Mesendoderm (in vitro differentiated cells): Measurements from ENCODE around the gene ZBED1.

Experiments used
- DNase-seq: peaks from one replicate; pipeline ENCODE4 v3.0.0; 2013
- H2AK5ac ChIP-seq: 2 replicates; pipeline ENCODE4 v1.6.1; 2013; ENCODE audit warnings: low read length, inconsistent platforms
- H2BK120ac ChIP-seq: 2 replicates; pipeline ENCODE4 v1.6.1; 2013; ENCODE audit warnings: low read depth, mild to moderate bottlenecking, low read length, moderate library complexity, mixed read lengths
- H2BK15ac ChIP-seq: replicated peaks from 2 replicates; pipeline ENCODE4 v1.6.1; 2013; ENCODE audit warnings: low read depth, mild to moderate bottlenecking, moderate library complexity
- H2BK5ac ChIP-seq: 2 replicates; pipeline ENCODE4 v1.6.1; 2013; ENCODE audit warnings: low read length, inconsistent platforms
- H3K18ac ChIP-seq: 2 replicates; pipeline ENCODE4 v1.6.1; 2013; ENCODE audit warnings: mild to moderate bottlenecking, low read length, mixed read lengths
- H3K23ac ChIP-seq: one replicate; pipeline ENCODE4 v1.6.1; 2013; ENCODE audit warnings: low read length
- H3K27ac ChIP-seq: 2 replicates; pipeline ENCODE4 v1.5.1; 2013; ENCODE audit warnings: low read depth, mild to moderate bottlenecking, inconsistent platforms, low read length, moderate library complexity
- H3K27me3 ChIP-seq: 2 replicates; pipeline ENCODE4 v1.6.1; 2013; ENCODE audit warnings: low read length, control low read depth, mild to moderate bottlenecking, inconsistent platforms; ENCODE audit not compliant: insufficient read depth, poor library complexity
- H3K36me3 ChIP-seq: 2 replicates; pipeline ENCODE4 v1.6.1; 2013; ENCODE audit warnings: low read length, inconsistent platforms; ENCODE audit not compliant: control insufficient read depth, insufficient read depth
- H3K4ac ChIP-seq: one replicate; pipeline ENCODE4 v1.6.1; 2013; ENCODE audit warnings: low read depth, mild to moderate bottlenecking, low read length, moderate library complexity
- H3K4me1 ChIP-seq: 2 replicates; pipeline ENCODE4 v1.6.1; 2013; ENCODE audit warnings: low read depth, low read length, inconsistent platforms; ENCODE audit not compliant: control insufficient read depth
- H3K4me2 ChIP-seq: 2 replicates; pipeline ENCODE4 v1.6.1; 2013; ENCODE audit warnings: low read length
- H3K4me3 ChIP-seq: 2 replicates; pipeline ENCODE4 v1.5.1; 2013; ENCODE audit warnings: mild to moderate bottlenecking, low read length
- H3K56ac ChIP-seq: one replicate; pipeline ENCODE4 v1.6.1; 2013; ENCODE audit warnings: low read length
- H3K79me1 ChIP-seq: 2 replicates; pipeline ENCODE4 v1.6.1; 2013; ENCODE audit warnings: low read length, inconsistent platforms
- H3K79me2 ChIP-seq: 2 replicates; pipeline ENCODE4 v1.6.1; 2013; ENCODE audit warnings: mild to moderate bottlenecking, low read length; ENCODE audit not compliant: control insufficient read depth, insufficient read depth
- H3K9ac ChIP-seq: 2 replicates; pipeline ENCODE4 v1.6.1; 2013; ENCODE audit warnings: low read length, inconsistent platforms
- H4K5ac ChIP-seq: one replicate; pipeline ENCODE4 v1.6.1; 2013; ENCODE audit warnings: low read length
- H4K8ac ChIP-seq: one replicate; pipeline ENCODE4 v1.6.1; 2013; ENCODE audit warnings: low read depth, mild to moderate bottlenecking, control low read depth, low read length, moderate library complexity
- WGBS: extraction: QIAGEN DNeasy Blood & Tissue Kit; methylation state at CpG from one replicate; pipeline ENCODE4 v1.1.7; 2013; ENCODE audit warnings: low lambda C conversion rate, missing lambda C conversion rate; ENCODE audit not compliant: insufficient coverage; ENCODE audit errors: extremely low coverage; 5-methylcytosine and 5-hydroxymethylcytosine counted together

Gene ZBED1

DNA sequence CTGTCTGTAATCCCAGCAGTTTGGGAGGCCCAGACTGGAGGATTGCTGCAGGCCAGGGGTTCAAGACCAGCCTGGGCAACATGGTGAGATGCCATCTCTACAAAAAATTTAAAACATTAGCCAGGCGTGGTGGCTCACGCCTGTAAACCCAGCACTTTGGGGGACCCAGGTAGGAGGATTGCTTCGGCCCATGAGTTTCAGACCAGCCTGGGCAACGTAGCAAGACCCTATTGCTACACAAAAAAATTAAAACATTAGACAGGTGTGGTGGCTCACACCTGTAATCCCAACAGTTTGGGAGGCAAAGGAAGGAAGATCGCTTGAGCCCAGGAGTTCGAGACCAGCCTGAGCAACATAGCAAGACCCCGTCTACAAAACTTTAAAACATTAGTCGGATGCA lies 1.3 kb downstream of the ZBED1 start:
- WGBS, result no CpG with 5 or more reads among the region's 8 CpGs
- H3K36me3 ChIP-seq, result peaks cover 2% of the 10 kb centered on the region

DNA sequence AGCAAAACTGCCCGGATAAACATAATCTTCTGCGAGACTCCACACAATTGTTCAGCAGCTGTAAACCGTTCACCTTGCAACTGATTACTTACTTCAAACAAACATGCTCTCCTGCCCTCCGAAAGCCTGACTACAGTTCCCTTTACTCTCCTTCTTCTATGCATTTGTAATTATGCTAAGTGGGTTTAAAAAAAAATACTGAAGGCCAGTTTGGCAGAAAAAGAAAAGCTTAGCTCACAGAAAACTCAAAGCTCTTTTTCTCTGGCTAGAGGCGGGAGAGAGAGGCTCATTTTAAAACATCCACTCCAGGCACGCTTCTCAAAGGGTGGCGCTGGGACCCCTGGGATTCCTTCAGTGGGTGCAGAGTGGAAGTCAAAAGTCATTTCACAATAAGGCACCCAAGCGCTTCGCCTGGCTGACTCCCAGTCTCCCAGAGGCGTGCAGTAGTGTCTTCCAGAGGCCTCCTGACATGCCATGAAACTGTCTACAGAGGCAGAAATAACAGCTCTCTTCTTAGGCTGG lies 1.9 kb downstream of the ZBED1 start:
- Histone ChIP-seq H3K4me2 (peak overlapping the region; percentile 30), H3K4me1 (no peaks in the 10 kb centered on the region), H3K79me2 (peaks cover 44% of the 10 kb centered on the region), H4K8ac (no peak overlapping the region), H3K23ac (no peak overlapping the region), H3K27me3 (no peaks in the 10 kb centered on the region), H3K36me3 (peaks cover 2% of the 10 kb centered on the region), H2AK5ac (no peak overlapping the region), H3K79me1 (peaks cover 5% of the 10 kb centered on the region), H3K56ac (peak overlapping the region; percentile 92), H3K4ac (no peak overlapping the region), H4K5ac (no peak overlapping the region), H3K4me3 (no peak overlapping the region), H3K27ac (peak overlapping the region; percentile 86), H2BK15ac (no peak overlapping the region), H2BK5ac (no peak overlapping the region), H3K18ac (peak overlapping the region; percentile 76), H3K9ac (peak overlapping the region; percentile 67), H2BK120ac (no peak overlapping the region)
- peak; percentile 37 for DNase-seq
- no CpG with 5 or more reads among the region's 10 CpGs for WGBS

More for the DNA sequence above, 1.3 kb downstream of the ZBED1 start:
- no peak overlapping the region for H3K23ac ChIP-seq
- H2BK120ac ChIP-seq, result no peak overlapping the region
- no peak overlapping the region for H4K8ac ChIP-seq
- peak overlapping the region; percentile 86 for H3K27ac ChIP-seq
- H3K56ac ChIP-seq, result peak overlapping the region; percentile 92
- H2BK5ac ChIP-seq, result no peak overlapping the region
- H3K27me3 ChIP-seq, result no peaks in the 10 kb centered on the region
- peak overlapping the region; percentile 40 for H3K4me2 ChIP-seq
- H3K4ac ChIP-seq, result no peak overlapping the region
- no peaks in the 10 kb centered on the region for H3K4me1 ChIP-seq
- H2AK5ac ChIP-seq, result no peak overlapping the region
- DNase-seq, result no peak
- H4K5ac ChIP-seq, result no peak overlapping the region
- peak overlapping the region; percentile 87 for H3K4me3 ChIP-seq
- H3K9ac ChIP-seq, result peak overlapping the region; percentile 85
- peak overlapping the region; percentile 100 for H3K18ac ChIP-seq
- H3K79me2 ChIP-seq, result peaks cover 44% of the 10 kb centered on the region
- peaks cover 5% of the 10 kb centered on the region for H3K79me1 ChIP-seq
- no peak overlapping the region for H2BK15ac ChIP-seq

DNA sequence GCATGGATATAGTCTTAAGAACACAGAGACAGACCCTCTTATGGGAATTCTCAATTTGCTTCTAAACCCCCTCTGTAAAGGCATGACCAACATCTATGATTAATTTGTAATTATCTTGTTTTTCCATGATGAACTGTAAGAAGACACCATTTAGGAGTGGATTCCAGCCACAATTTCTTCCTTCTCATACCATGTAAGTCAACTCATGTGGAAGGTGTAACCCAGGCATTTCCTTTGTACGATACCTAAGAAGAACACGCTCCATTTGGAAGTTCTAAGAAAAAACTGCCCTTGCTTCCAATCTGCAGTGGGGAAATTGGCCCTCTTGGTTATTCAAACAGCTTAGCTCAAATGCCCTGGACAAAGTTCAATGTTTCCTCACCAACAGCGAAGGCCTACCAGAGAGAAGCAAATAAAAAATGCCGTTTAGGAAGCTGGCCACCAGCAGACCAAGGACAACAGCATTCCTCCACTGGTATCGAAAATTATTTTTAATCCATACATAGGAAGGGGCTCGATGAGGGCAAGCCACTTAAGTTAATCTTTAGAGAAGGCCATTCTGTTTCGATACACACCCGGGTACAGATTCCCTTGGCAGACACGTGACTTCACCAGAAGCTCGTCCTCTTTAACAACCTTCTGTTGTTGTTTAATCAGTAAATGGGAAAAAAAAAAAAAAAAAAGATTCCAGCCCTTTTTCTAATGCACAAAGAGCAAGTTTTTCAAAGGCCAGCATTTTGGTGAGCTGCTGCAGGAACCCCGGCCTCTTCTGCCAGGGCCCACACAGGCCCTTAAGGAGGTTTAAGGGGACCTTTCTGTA lies 2.6 kb downstream of the ZBED1 start:
- Histone ChIP-seq H3K23ac (no peak overlapping the region), H3K4me2 (peak overlapping the region; percentile 30), H3K56ac (peak overlapping the region; percentile 92), H2AK5ac (no peak overlapping the region), H3K18ac (peak overlapping the region; percentile 69), H3K4ac (no peak overlapping the region), H2BK15ac (no peak overlapping the region), H3K4me1 (no peaks in the 10 kb centered on the region), H3K27me3 (no peaks in the 10 kb centered on the region), H2BK5ac (no peak overlapping the region), H3K79me2 (peaks cover 44% of the 10 kb centered on the region), H3K27ac (peak overlapping the region; percentile 86), H4K5ac (no peak overlapping the region), H4K8ac (no peak overlapping the region), H3K36me3 (peaks cover 2% of the 10 kb centered on the region), H3K79me1 (peaks cover 5% of the 10 kb centered on the region), H3K9ac (peak overlapping the region; percentile 67), H2BK120ac (no peak overlapping the region), H3K4me3 (no peak overlapping the region)
- DNase-seq, result no peak
- WGBS, result no CpG with 5 or more reads among the region's 11 CpGs

DNA sequence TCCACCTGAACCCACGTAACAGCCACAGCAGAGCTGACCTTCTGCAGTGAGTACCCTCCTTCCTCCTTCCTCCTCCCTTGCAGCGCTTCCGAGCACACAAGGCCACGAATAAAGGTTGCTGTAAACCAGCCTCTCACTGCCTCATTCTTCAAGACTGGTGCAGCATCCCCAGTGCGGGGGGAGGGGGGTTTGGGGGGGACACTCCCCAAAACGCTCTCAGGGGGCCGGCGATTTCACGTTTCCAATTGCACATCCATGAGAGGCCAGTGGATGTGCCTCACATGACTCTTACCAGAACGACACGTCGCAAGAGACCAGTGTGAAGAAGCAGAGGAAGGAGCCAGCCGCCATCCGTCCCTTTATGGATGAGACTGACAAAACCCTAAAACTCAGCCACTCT lies 5.2 kb downstream of the ZBED1 start:
- Histone ChIP-seq H2BK15ac (no peak overlapping the region), H3K36me3 (peaks cover 5% of the 10 kb centered on the region), H4K5ac (no peak overlapping the region), H3K9ac (no peak overlapping the region), H3K56ac (peak overlapping the region; percentile 2), H2BK120ac (no peak overlapping the region), H3K4me2 (no peak overlapping the region), H3K27me3 (no peaks in the 10 kb centered on the region), H3K4ac (no peak overlapping the region), H4K8ac (no peak overlapping the region), H2AK5ac (no peak overlapping the region), H3K4me3 (no peak overlapping the region), H3K27ac (no peak overlapping the region), H3K18ac (no peak overlapping the region), H3K23ac (no peak overlapping the region), H3K79me1 (peaks cover 20% of the 10 kb centered on the region), H2BK5ac (no peak overlapping the region), H3K4me1 (no peaks in the 10 kb centered on the region), H3K79me2 (peaks cover 63% of the 10 kb centered on the region)
- WGBS, result no CpG with 5 or more reads among the region's 14 CpGs
- no peak for DNase-seq

DNA sequence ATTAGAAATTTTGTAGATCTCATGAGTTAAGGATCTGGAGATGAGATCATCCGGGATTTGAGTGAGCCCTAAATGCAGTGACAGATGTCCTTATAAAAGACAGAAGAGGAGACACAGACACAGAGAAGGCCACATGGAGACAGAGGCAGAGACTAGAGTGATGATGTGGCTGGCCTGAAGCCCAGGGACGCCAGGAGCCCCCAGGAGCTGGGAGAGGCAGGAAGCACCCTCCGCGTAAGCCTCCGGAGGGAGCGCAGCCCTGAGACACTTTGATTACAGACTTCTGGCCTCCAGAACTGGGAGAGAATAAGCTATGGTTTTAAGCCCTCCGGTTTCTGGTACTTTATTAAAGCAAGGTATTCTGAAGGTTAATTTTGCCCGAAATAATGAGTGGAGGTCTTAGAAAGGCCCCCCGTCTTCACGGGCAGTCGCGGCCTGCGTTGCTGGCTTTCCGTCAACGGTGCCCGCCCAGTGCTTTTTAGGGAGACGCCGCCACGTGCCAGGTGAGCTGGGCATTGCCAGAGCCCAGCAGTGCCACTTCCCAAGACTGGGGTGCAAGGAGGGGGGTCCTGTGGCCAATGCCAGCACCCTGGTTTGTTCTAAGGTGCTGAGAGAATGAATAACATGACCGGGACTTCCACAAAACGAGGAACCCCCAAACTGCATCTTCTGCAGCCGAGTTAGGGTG lies 8.1 kb downstream of the ZBED1 start:
- H3K36me3 ChIP-seq, result peaks cover 10% of the 10 kb centered on the region
- no peak for DNase-seq
- no peak overlapping the region for H3K9ac ChIP-seq
- no peak overlapping the region for H2AK5ac ChIP-seq
- H2BK120ac ChIP-seq, result no peak overlapping the region
- no peak overlapping the region for H2BK5ac ChIP-seq
- H3K4ac ChIP-seq, result no peak overlapping the region
- H2BK15ac ChIP-seq, result no peak overlapping the region
- H3K4me1 ChIP-seq, result no peaks in the 10 kb centered on the region
- H4K5ac ChIP-seq, result no peak overlapping the region
- H3K79me1 ChIP-seq, result peaks cover 25% of the 10 kb centered on the region
- no peak overlapping the region for H3K18ac ChIP-seq
- peaks cover 45% of the 10 kb centered on the region for H3K79me2 ChIP-seq
- no peaks in the 10 kb centered on the region for H3K27me3 ChIP-seq
- no peak overlapping the region for H3K56ac ChIP-seq
- no peak overlapping the region for H4K8ac ChIP-seq
- no peak overlapping the region for H3K23ac ChIP-seq
- H3K4me3 ChIP-seq, result no peak overlapping the region
- no CpG with 5 or more reads among the region's 22 CpGs for WGBS
- no peak overlapping the region for H3K4me2 ChIP-seq
- no peak overlapping the region for H3K27ac ChIP-seq
